ENCODE results near the gene C2orf81. TPM values are rescaled to one million over a fixed set of nuclear protein-coding genes. Genes with fewer than 3 reads are reported as not detected.

The C2orf81 gene
- total and polyA plus RNA-seq, 12 donors, result 0.36 to 7.1 (median 1.8) TPM

GRCh38 chr2:74420006-74420405 is 1.4 kb downstream of the C2orf81 start:
- 62 to 85% (median 74%) methylated on average over 2 of the region's 2 CpGs for whole genome bisulfite sequencing, 4 donors
- intact Hi-C loops (cut with DNase I), result no loop called here
- Histone ChIP-seq H3K27ac (no peak overlapping the region), H3K4me3 (no peak overlapping the region), H3K9me3 (replicated peaks in 1 of 3) (no peaks in the 10 kb centered on the region), H3K4me1 (replicated peaks in 1 of 2) (peaks cover 5 to 16% of the 10 kb centered on the region in 2 donors), H3K27me3 (peaks cover 3% of the 10 kb centered on the region), H3K36me3 (replicated peaks in 1 of 2) (no peaks in the 10 kb centered on the region)
- DNase-seq, result no peak
- no peak for TF ChIP-seq POLR2A (IDR thresholded peaks at IDR 0.05)
- no peak for TF ChIP-seq CTCF (IDR thresholded peaks at IDR 0.05)

GRCh38 chr2:74419345-74419744 is 2.1 kb downstream of the C2orf81 start:
- H3K27ac ChIP-seq, result no peak overlapping the region
- TF ChIP-seq CTCF (IDR thresholded peaks at IDR 0.05) (no peak), POLR2A (IDR thresholded peaks at IDR 0.05) (no peak)
- 76 to 88% (median 82%) methylated on average over 1 of the region's 1 CpG for WGBS, 4 donors
- no peak overlapping the region for H3K4me3 ChIP-seq
- peaks cover 3% of the 10 kb centered on the region for H3K27me3 ChIP-seq
- H3K4me1 ChIP-seq (replicated peaks in 1 of 2), result peaks cover 5 to 22% of the 10 kb centered on the region in 2 donors
- no peaks in the 10 kb centered on the region for H3K36me3 ChIP-seq (replicated peaks in 1 of 2)
- no peaks in the 10 kb centered on the region for H3K9me3 ChIP-seq (replicated peaks in 1 of 3)
- DNase-seq, result no peak
- intact Hi-C loops (cut with DNase I), result no loop called here

GRCh38 chr2:74418312-74418711 is 3.1 kb downstream of the C2orf81 start:
- H3K36me3 ChIP-seq (replicated peaks in 1 of 2), result no peaks in the 10 kb centered on the region
- WGBS, 4 donors, result 77 to 82% (median 80%) methylated on average over 24 to 27 of the region's 27 CpGs
- H3K4me3 ChIP-seq, result no peak overlapping the region
- intact Hi-C loops (cut with DNase I), result no loop called here
- peaks cover 4% of the 10 kb centered on the region for H3K27me3 ChIP-seq
- no peaks in the 10 kb centered on the region for H3K9me3 ChIP-seq (replicated peaks in 1 of 3)
- TF ChIP-seq POLR2A (IDR thresholded peaks at IDR 0.05), result no peak
- no peak for TF ChIP-seq CTCF (IDR thresholded peaks at IDR 0.05)
- no peak for DNase-seq
- no peak overlapping the region for H3K27ac ChIP-seq
- H3K4me1 ChIP-seq (replicated peaks in 1 of 2), result peaks cover 5 to 24% of the 10 kb centered on the region in 2 donors

GRCh38 chr2:74417763-74418162 is 3.7 kb downstream of the C2orf81 start:
- Histone ChIP-seq H3K9me3 (replicated peaks in 1 of 3) (no peaks in the 10 kb centered on the region), H3K36me3 (replicated peaks in 1 of 2) (no peaks in the 10 kb centered on the region), H3K4me3 (no peak overlapping the region), H3K27ac (no peak overlapping the region), H3K4me1 (replicated peaks in 1 of 2) (peaks cover 5 to 24% of the 10 kb centered on the region in 2 donors), H3K27me3 (peaks cover 6% of the 10 kb centered on the region)
- TF ChIP-seq POLR2A (IDR thresholded peaks at IDR 0.05) (no peak), CTCF (IDR thresholded peaks at IDR 0.05) (no peak)
- 85 to 93% (median 91%) methylated on average over 6 of the region's 6 CpGs for WGBS, 4 donors
- DNase-seq, result no peak
- intact Hi-C loops (cut with DNase I), result no loop called here

Measured in adrenal gland (tissue), 12 donors.